BJ (cell line): ENCODE results near the gene DLG5. TPM values are rescaled to one million over a fixed set of nuclear protein-coding genes. Genes with fewer than 3 reads are reported as not detected.

Experiments used
- CTCF ChIA-PET: fragments of 350-600 bp; formaldehyde crosslinking; extraction: SDS; loops from one replicate; lab custom pipeline; 2021; ENCODE audit warnings: antibody characterized with exemption, inconsistent platforms; lab: Yijun Ruan, JAX
- POLR2A ChIA-PET: fragments of 300-600 bp; sonication (Branson Sonifier 250); formaldehyde crosslinking; extraction: SDS; loops from one replicate; lab custom pipeline; 2021; ENCODE audit warnings: antibody characterized with exemption; lab: Charles Lee
- DNase-seq: peaks from one replicate; pipeline ENCODE4 v3.0.0-alpha.2; 2011; ENCODE audit warnings: low read depth
- H3K27me3 ChIP-seq: 2 replicates; pipeline ENCODE4 v1.6.0; 2011; ENCODE audit warnings: low read length; ENCODE audit not compliant: control insufficient read depth, insufficient read depth
- H3K36me3 ChIP-seq: 2 replicates; pipeline ENCODE4 v1.5.1; 2011; ENCODE audit warnings: low read length; ENCODE audit not compliant: control insufficient read depth, insufficient read depth
- H3K4me3 ChIP-seq: 2 replicates; pipeline ENCODE4 v1.5.1; 2011; ENCODE audit warnings: low read depth, mild to moderate bottlenecking, control low read depth, low read length
- polyA plus RNA-seq: library from polyadenylated mRNA; depleted of rRNA; stranded (reverse); fragments of >200 nt; gene quantifications from 2 replicates; pipeline ENCODE4 v1.2.3, GENCODE V29; 2011
- TF ChIP-seq, protein P1 (sequence below): IDR thresholded peaks from 2 replicates; pipeline ENCODE4 v1.5.1; 2011; ENCODE audit warnings: low read depth, mild to moderate bottlenecking, control low read depth, inconsistent platforms, low read length, moderate library complexity; ENCODE audit not compliant: insufficient read depth

Gene DLG5
- polyA plus RNA-seq, 1 experiment, result 21.9 TPM

DNA sequence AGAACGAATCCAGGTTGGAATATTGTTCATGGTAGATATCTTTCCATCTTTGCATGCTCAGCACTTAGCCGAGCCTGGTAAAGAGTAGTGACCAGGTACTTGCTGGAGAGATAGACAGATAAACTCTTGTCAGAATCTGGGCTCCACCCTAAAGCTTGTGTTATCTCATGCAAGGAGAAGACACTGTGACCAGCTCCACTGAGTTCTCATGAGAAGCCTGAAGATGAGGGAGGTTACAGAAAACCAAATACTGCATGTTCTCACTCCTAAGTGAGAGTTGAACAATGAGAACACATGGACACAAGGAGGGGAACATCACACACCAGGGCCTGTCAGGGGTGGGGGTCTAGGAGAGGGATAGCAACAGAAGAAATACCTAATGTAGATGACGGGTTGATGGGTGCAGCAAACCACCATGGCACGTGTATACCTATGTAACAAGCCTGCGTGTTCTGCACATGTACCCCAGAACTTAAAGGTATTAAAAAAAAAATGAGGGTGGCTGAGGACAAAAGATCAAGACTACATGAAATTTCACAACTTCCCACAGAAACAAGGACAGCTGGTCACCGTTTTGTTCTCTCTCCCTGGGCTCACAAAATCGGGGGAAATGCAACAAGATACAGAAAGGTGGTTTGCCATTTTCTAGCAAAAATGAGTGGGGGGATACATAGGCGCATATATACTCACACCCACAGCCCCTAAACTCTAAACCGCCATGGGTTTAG, 17.4 kb downstream of the DLG5 start:
- POLR2A ChIA-PET, result no interaction called here
- TF ChIP-seq, protein P1, sequence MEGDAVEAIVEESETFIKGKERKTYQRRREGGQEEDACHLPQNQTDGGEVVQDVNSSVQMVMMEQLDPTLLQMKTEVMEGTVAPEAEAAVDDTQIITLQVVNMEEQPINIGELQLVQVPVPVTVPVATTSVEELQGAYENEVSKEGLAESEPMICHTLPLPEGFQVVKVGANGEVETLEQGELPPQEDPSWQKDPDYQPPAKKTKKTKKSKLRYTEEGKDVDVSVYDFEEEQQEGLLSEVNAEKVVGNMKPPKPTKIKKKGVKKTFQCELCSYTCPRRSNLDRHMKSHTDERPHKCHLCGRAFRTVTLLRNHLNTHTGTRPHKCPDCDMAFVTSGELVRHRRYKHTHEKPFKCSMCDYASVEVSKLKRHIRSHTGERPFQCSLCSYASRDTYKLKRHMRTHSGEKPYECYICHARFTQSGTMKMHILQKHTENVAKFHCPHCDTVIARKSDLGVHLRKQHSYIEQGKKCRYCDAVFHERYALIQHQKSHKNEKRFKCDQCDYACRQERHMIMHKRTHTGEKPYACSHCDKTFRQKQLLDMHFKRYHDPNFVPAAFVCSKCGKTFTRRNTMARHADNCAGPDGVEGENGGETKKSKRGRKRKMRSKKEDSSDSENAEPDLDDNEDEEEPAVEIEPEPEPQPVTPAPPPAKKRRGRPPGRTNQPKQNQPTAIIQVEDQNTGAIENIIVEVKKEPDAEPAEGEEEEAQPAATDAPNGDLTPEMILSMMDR, result no peak
- no peaks in the 10 kb centered on the region for H3K27me3 ChIP-seq
- no peaks in the 10 kb centered on the region for H3K36me3 ChIP-seq
- DNase-seq, result no peak
- H3K4me3 ChIP-seq, result no peak overlapping the region
- CTCF ChIA-PET, result interaction anchor here (0.7 to 1.7 kb wide), 3 partner anchors 9 to 1319 kb away, joined by 4 to 8 read pairs (median 5); no protein-coding TSS in a partner anchor

DNA sequence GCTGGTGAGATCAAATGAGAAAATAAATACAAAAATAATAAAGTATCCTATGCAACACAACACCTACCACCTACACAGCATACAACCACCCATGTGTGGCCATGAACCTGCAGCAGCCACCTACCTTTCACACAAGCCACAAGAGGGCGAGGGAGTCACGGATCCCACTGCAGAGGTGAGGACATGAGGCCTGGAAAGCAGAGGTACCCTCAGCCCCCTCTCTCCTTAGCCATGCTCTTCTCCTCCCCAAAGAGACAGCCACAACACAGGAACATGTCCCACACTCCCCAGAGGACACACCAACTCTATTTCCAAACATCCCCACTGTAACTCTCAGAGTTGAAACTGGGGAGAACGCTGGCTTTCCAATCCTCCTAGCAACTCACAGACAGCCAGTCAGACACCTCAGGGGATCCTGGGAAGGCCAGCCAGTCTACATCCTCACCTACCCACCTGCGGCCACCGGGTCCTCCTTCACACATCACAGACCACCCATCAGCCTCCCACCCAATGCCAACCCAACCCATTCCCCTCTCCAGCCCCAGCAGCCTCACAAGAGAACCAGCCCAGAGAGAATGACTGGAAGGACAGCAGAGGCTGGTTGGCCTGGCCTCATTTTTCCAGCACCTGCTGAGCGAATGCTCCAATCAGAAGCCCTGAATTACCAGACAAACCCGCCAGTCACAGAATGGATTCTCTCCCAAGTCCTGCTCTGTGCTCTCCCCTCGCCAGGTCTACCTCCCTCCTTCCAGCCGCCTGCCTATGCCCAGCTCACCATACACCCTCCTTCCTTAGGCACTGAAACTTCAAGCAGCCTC, 18.4 kb downstream of the DLG5 start:
- TF ChIP-seq, protein P1, result no peak
- Histone ChIP-seq H3K27me3 (no peaks in the 10 kb centered on the region), H3K36me3 (no peaks in the 10 kb centered on the region), H3K4me3 (no peak overlapping the region)
- ChIA-PET CTCF (interaction anchor here (1.7 kb wide), 1 partner anchor 8 kb away, joined by 8 read pairs; no protein-coding TSS in a partner anchor), POLR2A (no interaction called here)
- no peak for DNase-seq

DNA sequence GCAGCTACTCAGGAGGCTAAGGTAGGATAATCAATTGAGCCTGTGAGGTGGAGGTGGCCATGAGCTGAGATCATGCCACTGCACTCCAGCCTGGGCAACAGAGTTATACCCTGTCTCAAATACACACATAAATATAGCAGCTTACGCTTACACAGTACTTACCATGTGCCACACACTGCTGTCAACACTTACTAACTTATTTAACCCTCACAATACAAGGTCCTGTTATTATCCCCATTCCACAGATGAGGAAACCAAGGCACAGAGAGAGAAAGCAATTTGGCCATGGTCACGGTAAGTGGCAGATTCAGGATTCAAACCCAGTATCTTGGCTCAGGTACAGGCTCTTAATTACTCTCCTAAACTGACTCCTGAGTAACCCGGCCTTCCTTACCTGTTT, 19.1 kb downstream of the DLG5 start:
- H3K36me3 ChIP-seq, result no peaks in the 10 kb centered on the region
- no peak overlapping the region for H3K4me3 ChIP-seq
- CTCF ChIA-PET, result interaction anchor here (0.9 kb wide), 1 partner anchor 33 kb away, joined by 3 read pairs; no protein-coding TSS in a partner anchor
- DNase-seq, result no peak
- POLR2A ChIA-PET, result no interaction called here
- no peaks in the 10 kb centered on the region for H3K27me3 ChIP-seq
- TF ChIP-seq, protein P1, result no peak

DNA sequence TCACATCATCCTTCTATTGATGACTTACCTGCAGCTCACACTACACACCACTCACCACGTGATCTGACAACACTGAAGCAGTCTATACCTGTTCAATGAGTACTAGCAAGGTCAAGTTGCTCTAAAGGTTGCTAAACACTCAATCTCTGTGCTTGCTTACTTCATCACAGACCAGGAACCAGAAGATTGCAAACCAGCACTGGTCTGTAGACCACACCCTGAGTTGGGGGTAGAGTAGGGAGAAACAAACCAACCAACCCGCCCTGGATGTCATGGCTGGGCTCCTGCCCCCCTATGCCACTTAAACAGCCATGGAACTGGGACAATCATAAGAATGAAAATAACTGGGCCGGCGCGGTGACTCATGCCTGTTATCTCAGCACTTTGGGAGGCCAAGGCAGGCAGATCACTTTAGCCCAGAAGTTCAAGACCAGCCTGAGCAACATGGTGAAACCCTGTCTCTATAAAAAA, 19.6 kb downstream of the DLG5 start:
- H3K27me3 ChIP-seq, result no peaks in the 10 kb centered on the region
- POLR2A ChIA-PET, result no interaction called here
- no peak overlapping the region for H3K4me3 ChIP-seq
- CTCF ChIA-PET, result interaction anchor here (0.9 kb wide), 1 partner anchor 33 kb away, joined by 3 read pairs; no protein-coding TSS in a partner anchor
- H3K36me3 ChIP-seq, result no peaks in the 10 kb centered on the region
- DNase-seq, result no peak
- TF ChIP-seq, protein P1, result no peak

DNA sequence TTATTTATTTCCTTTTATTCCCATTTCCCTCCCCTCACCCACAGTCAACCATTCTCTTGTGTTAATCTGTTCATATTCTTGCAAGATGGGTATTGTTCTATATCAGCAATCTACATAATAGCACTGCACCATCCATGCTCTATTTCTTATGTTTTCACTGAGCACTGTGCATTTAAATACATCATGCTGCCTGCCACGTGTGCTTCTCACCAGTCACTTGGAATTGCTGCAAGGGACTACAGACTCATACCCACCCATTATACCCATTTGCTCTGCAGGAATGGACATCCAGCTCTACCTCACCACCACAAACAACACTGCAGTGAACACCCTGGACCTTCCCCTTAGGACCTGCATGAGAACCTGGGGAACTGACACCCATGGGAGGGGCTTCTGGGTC, 20.8 kb downstream of the DLG5 start:
- H3K4me3 ChIP-seq, result no peak overlapping the region
- H3K36me3 ChIP-seq, result peaks cover 2% of the 10 kb centered on the region; the same call in 1 of the 2 replicates
- H3K27me3 ChIP-seq, result no peaks in the 10 kb centered on the region
- TF ChIP-seq, protein P1, result no peak
- POLR2A ChIA-PET, result no interaction called here
- no peak for DNase-seq
- CTCF ChIA-PET, result no interaction called here
